Measurements from ENCODE around the gene CD151. TPM values are rescaled to one million over a fixed set of nuclear protein-coding genes. Genes with fewer than 3 reads are reported as not detected.

The CD151 gene
- total RNA-seq, 8 experiments from 2014 or later = 43.0 to 311 (median 121) TPM

DNA sequence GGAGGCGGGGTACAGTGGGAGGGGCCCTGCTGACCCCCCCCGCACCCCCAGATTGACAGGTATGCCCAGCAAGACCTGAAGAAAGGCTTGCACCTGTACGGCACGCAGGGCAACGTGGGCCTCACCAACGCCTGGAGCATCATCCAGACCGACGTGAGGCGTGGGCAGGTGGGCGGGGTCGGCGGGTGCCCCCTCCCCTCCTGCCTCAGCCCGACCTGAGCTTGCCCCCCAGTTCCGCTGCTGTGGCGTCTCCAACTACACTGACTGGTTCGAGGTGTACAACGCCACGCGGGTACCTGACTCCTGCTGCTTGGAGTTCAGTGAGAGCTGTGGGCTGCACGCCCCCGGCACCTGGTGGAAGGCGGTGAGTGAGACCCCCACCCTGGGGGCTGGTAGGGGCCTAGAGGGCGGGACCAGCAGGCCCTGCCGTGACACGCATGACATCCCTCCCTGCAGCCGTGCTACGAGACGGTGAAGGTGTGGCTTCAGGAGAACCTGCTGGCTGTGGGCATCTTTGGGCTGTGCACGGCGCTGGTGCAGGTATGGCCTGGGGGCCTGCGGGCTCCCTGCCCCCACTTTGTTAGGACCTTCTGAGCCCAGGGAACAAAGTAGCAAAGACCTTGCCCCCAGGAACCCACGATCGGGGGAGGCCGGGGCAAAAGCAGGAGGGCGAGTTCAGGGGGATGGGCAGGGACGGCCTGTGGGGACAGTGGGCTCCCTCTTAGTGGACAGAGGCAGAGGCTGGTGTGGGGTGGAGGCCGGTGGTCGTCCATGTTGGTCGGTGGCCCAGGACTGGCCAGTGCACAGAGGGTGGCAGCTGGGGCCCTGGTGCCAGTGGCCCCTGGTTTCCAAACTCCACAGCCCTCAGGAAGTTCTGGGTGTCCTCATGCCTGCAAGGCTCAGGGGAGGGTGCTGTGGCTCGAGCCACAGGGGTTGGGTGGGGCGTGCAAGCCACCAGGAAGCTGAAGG is 33.0 kb downstream of the CD151 start:
- 60% methylated on average over 1 of the region's 41 CpGs; no CpG with 5 or more reads in 9 of the 10 experiments for WGBS, 10 experiments
- H3K4me3 ChIP-seq = no peak overlapping the region
- in situ Hi-C loops (cut with MboI; ENCODE audit: low pct_unique_long_range_greater_than_20kb in 2 of 9, low sequenced_read_pairs in 9 of 9, unreplicated experiment in 9 of 9) = no loop called here
- no peak for ATAC-seq (replicated peaks in 6 of 8)
- H3K27ac ChIP-seq = no peak overlapping the region
- peaks cover 32 to 40% of the 10 kb centered on the region in 2 donors for H3K4me1 ChIP-seq (replicated peaks in 1 of 2)

DNA sequence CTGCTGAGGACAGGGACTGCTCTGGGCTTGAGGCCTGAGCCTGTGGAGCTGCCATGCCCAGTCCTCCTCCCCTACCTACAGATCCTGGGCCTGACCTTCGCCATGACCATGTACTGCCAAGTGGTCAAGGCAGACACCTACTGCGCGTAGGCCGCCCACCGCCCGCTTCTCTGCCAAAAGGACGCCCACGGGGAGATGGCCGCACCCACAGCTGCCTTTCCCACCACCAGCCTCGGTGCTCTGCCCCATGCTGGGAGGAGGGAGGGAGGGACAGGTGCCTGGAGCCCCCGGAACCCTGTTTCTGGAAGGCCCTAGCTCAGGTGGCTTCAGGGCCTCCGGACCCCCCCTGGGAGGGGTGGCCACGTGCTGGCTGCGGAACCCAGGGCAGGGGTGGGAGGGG is 33.7 kb downstream of the CD151 start:
- no peak overlapping the region for H3K4me3 ChIP-seq
- in situ Hi-C loops (cut with MboI; ENCODE audit: low pct_unique_long_range_greater_than_20kb in 2 of 9, low sequenced_read_pairs in 9 of 9, unreplicated experiment in 9 of 9) = no loop called here
- no peak for ATAC-seq (replicated peaks in 6 of 8)
- H3K27ac ChIP-seq = no peak overlapping the region
- H3K4me1 ChIP-seq (replicated peaks in 1 of 2) = peaks cover 32 to 34% of the 10 kb centered on the region in 2 donors
- 80% methylated on average over 2 of the region's 14 CpGs; no CpG with 5 or more reads in 9 of the 10 experiments for WGBS, 10 experiments

GRCh38 chr11:867856-868358 is 35.2 kb downstream of the CD151 start:
- Histone ChIP-seq H3K27ac (no peak overlapping the region), H3K4me1 (replicated peaks in 1 of 2) (peaks cover 18 to 20% of the 10 kb centered on the region in 2 donors), H3K4me3 (no peak overlapping the region)
- in situ Hi-C loops (cut with MboI; ENCODE audit: low pct_unique_long_range_greater_than_20kb in 2 of 9, low sequenced_read_pairs in 9 of 9, unreplicated experiment in 9 of 9) = no loop called here
- 40 to 100% (median 100%) methylated on average over 1 to 2 of the region's 8 CpGs; no CpG with 5 or more reads in 7 of the 10 experiments for WGBS, 10 experiments
- ATAC-seq (replicated peaks in 6 of 8) = no peak

GRCh38 chr11:868394-868793 is 35.6 kb downstream of the CD151 start:
- H3K27ac ChIP-seq = no peak overlapping the region
- no peak overlapping the region for H3K4me3 ChIP-seq
- H3K4me1 ChIP-seq (replicated peaks in 1 of 2) = peaks cover 13 to 15% of the 10 kb centered on the region in 2 donors
- 50 to 100% methylated on average over 1 of the region's 17 CpGs; no CpG with 5 or more reads in 8 of the 10 experiments for WGBS, 10 experiments
- in situ Hi-C loops (cut with MboI; ENCODE audit: low pct_unique_long_range_greater_than_20kb in 2 of 9, low sequenced_read_pairs in 9 of 9, unreplicated experiment in 9 of 9) = no loop called here
- ATAC-seq (replicated peaks in 6 of 8) = no peak

GRCh38 chr11:868802-869201 is 36.0 kb downstream of the CD151 start:
- in situ Hi-C loops (cut with MboI; ENCODE audit: low pct_unique_long_range_greater_than_20kb in 2 of 9, low sequenced_read_pairs in 9 of 9, unreplicated experiment in 9 of 9) = no loop called here
- Histone ChIP-seq H3K4me1 (replicated peaks in 1 of 2) (peaks cover 10 to 11% of the 10 kb centered on the region in 2 donors), H3K4me3 (no peak overlapping the region), H3K27ac (no peak overlapping the region)
- peak in 1 of 8 experiments; percentile 4 for ATAC-seq (replicated peaks in 6 of 8)
- WGBS, 10 experiments = 100% methylated on average over 1 of the region's 12 CpGs; no CpG with 5 or more reads in 9 of the 10 experiments

GRCh38 chr11:869399-870126 is 36.8 kb downstream of the CD151 start:
- WGBS, 10 experiments = 60 to 100% (median 95%) methylated on average over 1 to 2 of the region's 25 CpGs; no CpG with 5 or more reads in 6 of the 10 experiments
- Histone ChIP-seq H3K4me3 (no peak overlapping the region), H3K4me1 (replicated peaks in 1 of 2) (peaks cover 10% of the 10 kb centered on the region in 2 donors), H3K27ac (peak overlapping the region; percentile 52 to 72)
- ATAC-seq (replicated peaks in 6 of 8) = peak in 6 of 8 experiments; percentile 2 to 11 (median 8)
- in situ Hi-C loops (cut with MboI; ENCODE audit: low pct_unique_long_range_greater_than_20kb in 2 of 9, low sequenced_read_pairs in 9 of 9, unreplicated experiment in 9 of 9) = no loop called here

- peak; percentile 3 to 70 (median 48) for ATAC-seq (replicated peaks in 6 of 8)
- H3K27ac ChIP-seq = peak overlapping the region; percentile 52 to 72
- whole genome bisulfite sequencing, 10 experiments = 60% methylated on average over 2 of the region's 8 CpGs; no CpG with 5 or more reads in 9 of the 10 experiments
- no peak overlapping the region for H3K4me3 ChIP-seq
- in situ Hi-C loops (cut with MboI; ENCODE audit: low pct_unique_long_range_greater_than_20kb in 2 of 9, low sequenced_read_pairs in 9 of 9, unreplicated experiment in 9 of 9) = no loop called here
- H3K4me1 ChIP-seq (replicated peaks in 1 of 2) = peaks cover 10% of the 10 kb centered on the region in 2 donors
These were observed 37.3 kb downstream of the CD151 start for GRCh38 chr11:870127-870413.

DNA sequence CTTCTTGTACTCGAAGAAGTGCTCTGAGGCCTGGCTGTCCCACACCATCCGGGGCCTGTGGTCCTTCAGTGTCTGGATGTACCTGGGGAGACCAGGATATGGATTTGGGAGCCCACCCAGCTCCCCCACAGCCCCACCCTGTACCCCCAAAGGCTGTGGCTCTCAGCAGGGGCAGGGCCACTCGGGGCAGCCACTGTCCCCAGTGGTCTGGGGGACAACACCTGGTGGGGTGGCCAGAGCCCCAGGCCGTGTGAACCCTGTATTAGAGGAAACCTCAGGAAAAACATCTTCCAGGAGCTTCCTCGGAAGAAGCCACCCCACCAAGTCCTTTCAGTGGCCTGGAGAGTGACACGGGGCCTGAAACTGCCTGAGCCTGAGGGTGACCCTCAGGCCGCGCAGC is 37.7 kb downstream of the CD151 start:
- H3K4me3 ChIP-seq = no peak overlapping the region
- peak in 1 of 8 experiments; percentile 2 for ATAC-seq (replicated peaks in 6 of 8)
- in situ Hi-C loops (cut with MboI; ENCODE audit: low pct_unique_long_range_greater_than_20kb in 2 of 9, low sequenced_read_pairs in 9 of 9, unreplicated experiment in 9 of 9) = no loop called here
- H3K27ac ChIP-seq = peak overlapping the region in 1 of 2 donors; percentile 52
- H3K4me1 ChIP-seq (replicated peaks in 1 of 2) = peaks cover 10% of the 10 kb centered on the region in 2 donors
- 60 to 93% (median 83%) methylated on average over 1 to 3 of the region's 8 CpGs; no CpG with 5 or more reads in 7 of the 10 experiments for WGBS, 10 experiments

GRCh38 chr11:871472-871871 is 38.7 kb downstream of the CD151 start:
- Histone ChIP-seq H3K4me1 (replicated peaks in 1 of 2) (peaks cover 10% of the 10 kb centered on the region in 2 donors), H3K4me3 (no peak overlapping the region), H3K27ac (no peak overlapping the region)
- in situ Hi-C loops (cut with MboI; ENCODE audit: low pct_unique_long_range_greater_than_20kb in 2 of 9, low sequenced_read_pairs in 9 of 9, unreplicated experiment in 9 of 9) = no loop called here
- 60 to 90% (median 80%) methylated on average over 1 to 2 of the region's 9 CpGs; no CpG with 5 or more reads in 7 of the 10 experiments for WGBS, 10 experiments
- ATAC-seq (replicated peaks in 6 of 8) = no peak

GRCh38 chr11:872799-873198 is 40.0 kb downstream of the CD151 start:
- 92 to 93% methylated on average over 3 to 4 of the region's 9 CpGs; no CpG with 5 or more reads in 8 of the 10 experiments for WGBS, 10 experiments
- in situ Hi-C loops (cut with MboI; ENCODE audit: low pct_unique_long_range_greater_than_20kb in 2 of 9, low sequenced_read_pairs in 9 of 9, unreplicated experiment in 9 of 9) = no loop called here
- Histone ChIP-seq H3K4me3 (no peak overlapping the region), H3K27ac (no peak overlapping the region), H3K4me1 (replicated peaks in 1 of 2) (peaks cover 10% of the 10 kb centered on the region in 2 donors)
- ATAC-seq (replicated peaks in 6 of 8) = no peak

- no peak overlapping the region for H3K4me3 ChIP-seq
- in situ Hi-C loops (cut with MboI; ENCODE audit: low pct_unique_long_range_greater_than_20kb in 2 of 9, low sequenced_read_pairs in 9 of 9, unreplicated experiment in 9 of 9) = no loop called here
- no peak overlapping the region for H3K27ac ChIP-seq
- WGBS, 10 experiments = 33 to 95% (median 83%) methylated on average over 2 to 10 of the region's 12 CpGs; no CpG with 5 or more reads in 3 of the 10 experiments
- ATAC-seq (replicated peaks in 6 of 8) = no peak
- H3K4me1 ChIP-seq (replicated peaks in 1 of 2) = peaks cover 10% of the 10 kb centered on the region in 2 donors
These were observed 41.0 kb downstream of the CD151 start for GRCh38 chr11:873706-874105.

DNA sequence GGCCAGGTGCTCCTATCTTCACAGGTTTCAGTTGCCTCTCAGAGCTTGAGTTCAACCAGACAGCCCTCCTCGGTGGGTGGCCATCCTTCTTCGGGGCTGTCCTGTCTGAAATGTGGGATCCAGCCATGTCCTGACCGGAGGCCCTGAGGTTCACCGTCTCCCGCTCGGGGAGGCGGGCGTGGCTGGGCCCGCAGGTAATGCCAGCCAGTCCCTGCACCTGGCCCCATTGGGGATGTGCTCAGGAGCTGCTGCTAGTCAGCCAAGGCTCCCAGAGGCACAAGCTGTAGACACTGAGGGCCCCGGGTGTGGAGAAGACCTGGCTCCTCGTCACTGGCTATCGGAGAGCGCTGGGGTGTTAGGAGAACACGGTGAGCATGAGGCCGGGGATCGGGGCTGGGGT is 42.5 kb downstream of the CD151 start:
- 94 to 100% (median 97%) methylated on average over 1 to 14 of the region's 16 CpGs; no CpG with 5 or more reads in 7 of the 10 experiments for WGBS, 10 experiments
- H3K4me3 ChIP-seq = no peak overlapping the region
- H3K4me1 ChIP-seq (replicated peaks in 1 of 2) = peaks cover 1 to 3% of the 10 kb centered on the region in 2 donors
- ATAC-seq (replicated peaks in 6 of 8) = no peak
- in situ Hi-C loops (cut with MboI; ENCODE audit: low pct_unique_long_range_greater_than_20kb in 2 of 9, low sequenced_read_pairs in 9 of 9, unreplicated experiment in 9 of 9) = no loop called here
- H3K27ac ChIP-seq = no peak overlapping the region

DNA sequence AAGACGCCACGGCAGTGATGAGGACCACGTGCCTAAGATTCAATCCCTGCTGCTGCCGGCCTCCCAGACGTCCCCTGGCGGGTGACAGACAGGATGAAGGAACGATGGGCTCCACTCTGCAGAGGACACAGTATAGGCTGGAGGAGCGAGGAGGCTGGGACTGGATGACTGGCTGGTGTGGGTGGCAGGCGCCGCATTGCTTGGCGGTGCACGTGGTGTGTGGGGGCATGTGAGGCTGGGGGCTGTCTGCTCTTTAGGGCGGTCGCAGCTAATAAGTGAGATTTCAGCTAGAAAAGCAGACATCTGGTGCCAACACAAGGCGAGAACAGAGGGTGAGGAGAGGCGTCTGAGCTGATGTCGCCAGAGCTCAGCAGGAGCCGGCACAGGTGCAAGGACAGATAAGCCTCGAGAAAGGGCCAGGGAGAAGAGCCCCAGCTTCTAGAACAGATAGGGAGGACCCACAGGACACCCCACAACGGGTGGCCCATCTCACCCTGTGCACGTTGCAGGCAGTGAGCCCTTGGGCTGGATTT is 43.1 kb downstream of the CD151 start:
- no peak overlapping the region for H3K27ac ChIP-seq
- no peak for ATAC-seq (replicated peaks in 6 of 8)
- in situ Hi-C loops (cut with MboI; ENCODE audit: low pct_unique_long_range_greater_than_20kb in 2 of 9, low sequenced_read_pairs in 9 of 9, unreplicated experiment in 9 of 9) = no loop called here
- H3K4me3 ChIP-seq = no peak overlapping the region
- no peaks in the 10 kb centered on the region for H3K4me1 ChIP-seq (replicated peaks in 1 of 2)
- 87 to 100% (median 95%) methylated on average over 1 to 7 of the region's 21 CpGs; no CpG with 5 or more reads in 5 of the 10 experiments for WGBS, 10 experiments
